Testis (tissue), 3 donors: ENCODE measurements around the gene CPT2. TPM values are rescaled to one million over a fixed set of nuclear protein-coding genes. Genes with fewer than 3 reads are reported as not detected.

ENCODE experiments used
- DNase-seq: peaks from one replicate; pipeline ENCODE4 v3.0.0-alpha.2; 2019
- H3K27ac ChIP-seq, 2 donors: fragments of 200-600 bp; sonication (generic); one replicate each; pipeline ENCODE4 v1.5.1; 2019
- H3K27me3 ChIP-seq: fragments of 200-600 bp; sonication (generic); one replicate; pipeline ENCODE4 v1.5.1; 2019
- H3K36me3 ChIP-seq: fragments of 200-600 bp; sonication (generic); one replicate; pipeline ENCODE4 v1.5.1; 2017; ENCODE audit warnings: low read depth; ENCODE audit errors: missing control alignments
- H3K4me1 ChIP-seq: fragments of 200-600 bp; sonication (generic); one replicate; pipeline ENCODE4 v1.5.1; 2019
- H3K4me3 ChIP-seq, 2 donors: fragments of 200-600 bp; sonication (generic); one replicate each; pipeline ENCODE4 v1.5.1; 2017 to 2019
- H3K9me3 ChIP-seq: fragments of 200-600 bp; sonication (generic); one replicate; pipeline ENCODE4 v1.5.1; 2017
- POLR2A ChIP-seq: fragments of 450-650 bp; IDR thresholded peaks from one replicate; pipeline ENCODE4 v1.6.1; 2017; ENCODE audit warnings: antibody characterized with exemption, mild to moderate bottlenecking, moderate library complexity
- WGBS, 2 donors: methylation state at CpG; one replicate each; pipeline ENCODE4 v1.1.5; 2018; 5-methylcytosine and 5-hydroxymethylcytosine counted together
- intact Hi-C: fragments of 100-400 bp; cut with DNase I; formaldehyde crosslinking; loops from one replicate; pipeline ENCODE4 v1.15.1; 2023; ENCODE audit warnings: low total_unique reads
- polyA plus RNA-seq: library from polyadenylated mRNA; stranded (reverse); fragments of 350-450 nt; fragmentation: Illumina TruSeq; extraction: RNeasy Lipid Tissue Mini Kit (QIAGEN cat#74804); gene quantifications from one replicate; pipeline ENCODE4 v1.2.3, GENCODE V29; 2014; ENCODE audit warnings: low read depth, low replicate concordance; ENCODE audit not compliant: insufficient read depth
- total RNA-seq, 2 donors: library from RNA; depleted of rRNA; stranded (reverse); fragments of >200 nt; gene quantifications; one replicate each; pipeline ENCODE4 v1.2.3, GENCODE V29; 2016
- TF ChIP-seq, protein P1 (sequence below), 3 experiments: fragments of 450-650 bp in 2 of 3; fragments of 200-600 bp in 1 of 3; sonication (generic) in 1 of 3; IDR thresholded peaks; one replicate each; pipeline ENCODE4 v1.5.1; 2016 to 2019; ENCODE audit warnings: antibody characterized with exemption in 3 of 3, mild to moderate bottlenecking in 2 of 3, moderate library complexity in 1 of 3

Gene CPT2
- total and polyA plus RNA-seq, 3 donors from 2014 or later, result 36.9 to 61.7 (median 44.4) TPM

DNA sequence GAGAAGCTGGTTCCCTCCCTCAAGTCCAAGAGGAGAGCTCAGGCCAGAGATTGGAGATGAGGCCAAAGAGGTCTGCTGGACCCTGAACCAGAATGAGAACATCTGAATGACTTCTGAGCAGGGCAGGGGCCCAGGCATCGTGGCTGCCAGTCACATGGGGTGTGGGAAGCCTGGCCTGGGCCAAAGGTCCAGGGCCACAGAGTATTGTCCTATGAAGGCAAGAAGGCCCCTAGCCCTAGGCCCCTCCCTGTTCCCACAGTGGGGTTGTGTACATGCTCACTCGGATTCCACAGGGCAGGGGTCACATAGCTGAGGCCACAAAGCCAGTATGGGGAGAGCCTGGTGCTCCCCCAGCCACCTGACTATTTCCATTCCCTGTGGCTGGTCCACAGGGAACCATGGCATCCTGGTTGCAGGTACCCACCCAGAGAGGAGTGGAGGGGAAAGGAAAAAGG is 35.7 kb upstream of the CPT2 start:
- DNase-seq, result no peak
- 56 to 88% methylated on average over 2 of the region's 2 CpGs for WGBS, 2 donors

GRCh38 chr1:53162621-53163020 is 34.0 kb upstream of the CPT2 start:
- TF ChIP-seq, protein P1, sequence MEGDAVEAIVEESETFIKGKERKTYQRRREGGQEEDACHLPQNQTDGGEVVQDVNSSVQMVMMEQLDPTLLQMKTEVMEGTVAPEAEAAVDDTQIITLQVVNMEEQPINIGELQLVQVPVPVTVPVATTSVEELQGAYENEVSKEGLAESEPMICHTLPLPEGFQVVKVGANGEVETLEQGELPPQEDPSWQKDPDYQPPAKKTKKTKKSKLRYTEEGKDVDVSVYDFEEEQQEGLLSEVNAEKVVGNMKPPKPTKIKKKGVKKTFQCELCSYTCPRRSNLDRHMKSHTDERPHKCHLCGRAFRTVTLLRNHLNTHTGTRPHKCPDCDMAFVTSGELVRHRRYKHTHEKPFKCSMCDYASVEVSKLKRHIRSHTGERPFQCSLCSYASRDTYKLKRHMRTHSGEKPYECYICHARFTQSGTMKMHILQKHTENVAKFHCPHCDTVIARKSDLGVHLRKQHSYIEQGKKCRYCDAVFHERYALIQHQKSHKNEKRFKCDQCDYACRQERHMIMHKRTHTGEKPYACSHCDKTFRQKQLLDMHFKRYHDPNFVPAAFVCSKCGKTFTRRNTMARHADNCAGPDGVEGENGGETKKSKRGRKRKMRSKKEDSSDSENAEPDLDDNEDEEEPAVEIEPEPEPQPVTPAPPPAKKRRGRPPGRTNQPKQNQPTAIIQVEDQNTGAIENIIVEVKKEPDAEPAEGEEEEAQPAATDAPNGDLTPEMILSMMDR (IDR thresholded peaks at IDR 0.05), result no peak
- TF ChIP-seq POLR2A, result no peak
- H3K4me1 ChIP-seq, result no peaks in the 10 kb centered on the region
- no peaks in the 10 kb centered on the region for H3K9me3 ChIP-seq
- intact Hi-C loops, result no loop called here
- no peaks in the 10 kb centered on the region for H3K36me3 ChIP-seq
- no peak for DNase-seq
- no peak overlapping the region for H3K4me3 ChIP-seq
- 71 to 73% methylated on average over 5 of the region's 5 CpGs for WGBS, 2 donors
- no peaks in the 10 kb centered on the region for H3K27me3 ChIP-seq
- H3K27ac ChIP-seq, result no peak overlapping the region

More for the DNA sequence above, 35.7 kb upstream of the CPT2 start:
- no peaks in the 10 kb centered on the region for H3K27me3 ChIP-seq
- H3K27ac ChIP-seq, result no peak overlapping the region
- TF ChIP-seq, protein P1 (IDR thresholded peaks at IDR 0.05), result no peak
- no peaks in the 10 kb centered on the region for H3K9me3 ChIP-seq
- H3K4me3 ChIP-seq, result no peak overlapping the region
- no peaks in the 10 kb centered on the region for H3K4me1 ChIP-seq
- no peaks in the 10 kb centered on the region for H3K36me3 ChIP-seq
- intact Hi-C loops, result no loop called here

GRCh38 chr1:53163291-53163768 is 33.3 kb upstream of the CPT2 start:
- Histone ChIP-seq H3K4me1 (no peaks in the 10 kb centered on the region), H3K27ac (no peak overlapping the region), H3K27me3 (no peaks in the 10 kb centered on the region), H3K4me3 (no peak overlapping the region), H3K9me3 (no peaks in the 10 kb centered on the region), H3K36me3 (no peaks in the 10 kb centered on the region)
- intact Hi-C loops, result no loop called here
- TF ChIP-seq POLR2A, result no peak
- TF ChIP-seq, protein P1 (IDR thresholded peaks at IDR 0.05), result no peak
- no peak for DNase-seq
- WGBS, 2 donors, result 85 to 90% methylated on average over 10 of the region's 10 CpGs

DNA sequence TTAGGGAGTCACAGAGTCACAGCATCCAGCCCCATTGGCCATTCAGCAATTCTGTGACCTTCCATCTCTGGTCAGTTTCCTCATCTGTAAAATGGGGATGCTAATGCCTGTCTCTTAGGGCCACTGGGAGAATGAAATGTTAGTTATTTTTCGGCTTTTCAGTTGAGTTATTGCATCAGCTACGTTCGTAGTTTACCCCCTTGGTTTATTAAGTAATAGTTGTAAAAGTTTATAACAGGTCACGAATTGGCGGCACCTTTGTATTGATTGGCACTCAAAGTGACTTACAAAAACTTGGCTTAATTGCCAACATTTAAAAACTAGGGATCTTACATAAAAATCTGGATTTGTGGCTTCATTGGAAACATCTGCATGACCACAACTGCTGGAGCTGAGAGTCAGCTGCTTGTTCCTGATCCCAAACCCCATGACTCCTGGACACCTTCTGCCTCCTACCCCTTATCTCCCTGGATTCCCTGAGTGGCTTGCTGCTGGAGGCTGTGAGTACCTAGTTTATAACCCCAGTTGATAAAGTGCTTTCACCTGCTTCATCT is 31.1 kb upstream of the CPT2 start:
- no peak overlapping the region for H3K27ac ChIP-seq
- TF ChIP-seq POLR2A, result no peak
- TF ChIP-seq, protein P1 (IDR thresholded peaks at IDR 0.05), result no peak
- no peak for DNase-seq
- no peaks in the 10 kb centered on the region for H3K36me3 ChIP-seq
- intact Hi-C loops, result no loop called here
- no peak overlapping the region for H3K4me3 ChIP-seq
- no peaks in the 10 kb centered on the region for H3K4me1 ChIP-seq
- WGBS, 2 donors, result 95 to 97% methylated on average over 5 of the region's 5 CpGs
- H3K9me3 ChIP-seq, result no peaks in the 10 kb centered on the region
- H3K27me3 ChIP-seq, result no peaks in the 10 kb centered on the region

GRCh38 chr1:53166366-53166765 is 30.3 kb upstream of the CPT2 start:
- TF ChIP-seq POLR2A, result no peak
- TF ChIP-seq, protein P1 (IDR thresholded peaks at IDR 0.05), result no peak
- H3K36me3 ChIP-seq, result no peaks in the 10 kb centered on the region
- no peak for DNase-seq
- H3K4me1 ChIP-seq, result no peaks in the 10 kb centered on the region
- H3K9me3 ChIP-seq, result no peaks in the 10 kb centered on the region
- 85 to 86% methylated on average over 6 of the region's 6 CpGs for WGBS, 2 donors
- no peak overlapping the region for H3K4me3 ChIP-seq
- intact Hi-C loops, result no loop called here
- no peaks in the 10 kb centered on the region for H3K27me3 ChIP-seq
- H3K27ac ChIP-seq, result no peak overlapping the region
